HG03097 (cell line): ENCODE results near the gene ZSCAN10.
"Not testable (repeated sequence)": the region's sequence is repeated elsewhere in the genome, so short reads cannot be mapped to it uniquely, and the experiment has no call there.

Experiments used
- ATAC-seq: cut with Tn5 transposase; IDR thresholded peaks from one replicate; pipeline ENCODE4 v1.9.1; 2021; ENCODE audit not compliant: unreplicated experiment, low FRiP score

Gene ZSCAN10

GRCh38 chr16:3098459-3099394 lies at the start of gene ZSCAN10:
Gene ZSCAN10 (minus strand): TSS chr16:3099294. CDS start chr16:3092937, 6,357 bp downstream.
- ATAC-seq: no peak

DNA sequence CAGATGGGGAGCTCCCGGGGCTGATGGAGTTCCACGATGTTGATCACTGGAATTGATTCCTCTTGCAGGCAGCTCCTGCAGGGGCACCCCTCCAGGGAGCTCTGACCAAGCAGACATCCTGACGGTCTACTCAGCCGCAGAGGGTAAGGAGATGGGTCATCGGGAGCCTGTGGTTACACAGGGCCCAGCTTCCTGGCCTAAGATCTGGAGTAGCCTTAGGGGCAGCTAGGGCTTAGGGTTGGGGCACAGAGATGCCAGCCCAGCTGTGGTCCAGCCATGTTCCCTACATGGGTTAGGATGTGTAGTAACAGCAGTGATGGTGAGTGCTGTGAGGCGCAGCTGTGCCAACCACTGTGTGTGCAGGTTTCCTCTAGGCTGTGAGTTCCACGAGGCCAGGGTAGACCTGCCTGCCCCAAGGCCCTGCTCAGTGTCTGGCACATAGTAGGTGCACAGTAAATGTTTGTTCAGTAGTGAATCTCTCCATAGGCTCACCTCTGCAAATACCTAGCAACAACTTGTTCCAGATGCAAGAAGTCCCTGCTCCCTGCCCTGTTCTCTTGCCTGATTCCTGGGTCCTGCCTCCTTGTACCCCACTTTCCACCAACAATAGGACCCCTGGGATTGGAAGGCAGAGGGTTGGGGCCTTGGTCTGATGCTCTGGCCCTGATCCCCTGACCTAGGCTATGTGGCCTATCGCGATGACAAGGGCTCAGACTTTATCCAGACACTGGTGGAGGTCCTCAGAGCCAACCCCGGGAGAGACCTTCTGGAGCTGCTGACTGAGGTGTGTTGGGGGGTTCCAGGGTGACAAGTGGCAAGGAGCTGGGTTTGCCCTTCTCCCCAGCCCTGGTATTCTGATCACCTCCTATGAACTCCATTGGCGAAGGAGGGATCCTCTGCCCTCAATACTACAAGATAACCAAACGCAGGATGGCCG lies 49.4 kb upstream of the ZSCAN10 start:
- no peak for ATAC-seq

GRCh38 chr16:3147757-3148104 lies 48.6 kb upstream of the ZSCAN10 start:
- ATAC-seq: no peak

DNA sequence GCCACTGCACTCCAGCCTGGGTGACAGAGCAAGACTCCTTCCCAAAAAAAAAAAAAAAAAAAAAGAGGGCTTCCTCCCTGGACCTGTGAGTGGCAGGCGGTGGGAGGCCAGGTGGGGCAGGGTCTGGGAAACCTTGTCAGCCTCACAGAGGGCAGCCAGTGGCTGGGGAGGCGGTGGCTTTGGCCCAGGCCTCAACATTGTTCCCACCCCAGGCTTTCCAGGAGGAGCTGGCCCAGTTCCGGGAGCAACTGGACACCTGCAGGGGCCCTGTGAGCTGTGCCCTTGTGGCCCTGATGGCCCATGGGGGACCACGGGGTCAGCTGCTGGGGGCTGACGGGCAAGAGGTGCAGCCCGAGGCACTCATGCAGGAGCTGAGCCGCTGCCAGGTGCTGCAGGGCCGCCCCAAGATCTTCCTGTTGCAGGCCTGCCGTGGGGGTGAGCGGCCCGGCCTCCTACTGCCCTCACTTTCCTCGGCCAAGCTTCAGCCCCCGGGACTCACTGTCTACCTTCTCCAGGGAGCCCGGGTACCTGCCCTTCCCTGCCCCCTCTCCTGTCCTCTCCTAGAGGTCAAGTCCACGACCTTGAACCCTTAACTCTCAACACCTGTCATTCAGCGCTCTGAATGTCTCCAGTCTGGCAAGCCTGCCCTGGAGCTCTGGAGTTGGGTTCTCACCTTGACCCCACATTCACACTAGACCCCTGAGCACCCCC lies 48.1 kb upstream of the ZSCAN10 start:
- no peak for ATAC-seq

DNA sequence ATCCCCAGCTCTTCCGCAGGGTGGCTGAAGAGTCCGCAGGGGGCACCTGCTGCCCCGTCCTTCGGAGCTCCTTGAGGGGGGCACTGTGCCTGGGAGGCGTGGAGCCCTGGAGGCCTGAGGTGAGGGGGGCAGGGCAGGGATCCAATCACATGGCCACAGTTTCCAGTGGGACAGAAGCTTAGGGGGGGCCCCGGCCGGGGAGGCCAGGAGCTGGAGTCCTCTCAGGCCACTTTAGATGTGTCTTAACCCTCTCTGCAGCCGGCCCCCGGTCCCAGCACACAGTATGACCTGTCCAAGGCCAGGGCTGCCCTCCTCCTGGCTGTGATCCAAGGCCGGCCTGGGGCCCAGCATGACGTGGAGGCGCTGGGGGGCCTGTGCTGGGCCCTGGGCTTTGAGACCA lies 46.6 kb upstream of the ZSCAN10 start:
- no peak for ATAC-seq

DNA sequence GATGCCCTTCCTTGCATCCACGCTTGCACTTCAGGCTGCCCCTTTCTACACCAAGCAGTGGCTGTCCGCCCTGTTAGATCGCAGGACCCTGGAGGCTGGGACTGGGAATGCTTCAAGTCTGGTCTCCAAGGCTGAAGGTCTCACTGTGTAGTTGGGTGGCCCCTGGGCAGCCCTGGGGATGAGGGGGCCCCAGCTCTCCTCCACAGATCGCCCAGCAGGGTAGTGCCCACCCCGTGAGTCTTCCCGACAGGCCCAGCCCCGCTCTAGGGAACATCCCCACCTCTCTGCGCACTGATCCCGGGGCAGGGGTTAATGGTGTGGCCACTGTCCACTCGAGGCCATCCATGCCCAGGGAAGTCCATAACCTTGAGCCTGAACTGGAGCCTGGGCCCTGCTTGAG lies 46.1 kb upstream of the ZSCAN10 start:
- no peak for ATAC-seq

GRCh38 chr16:3144321-3144983 lies 45.4 kb upstream of the ZSCAN10 start:
- ATAC-seq: no peak

GRCh38 chr16:3143598-3144320 lies 44.7 kb upstream of the ZSCAN10 start:
- no peak for ATAC-seq

- no peak for ATAC-seq
Measured at GRCh38 chr16:3143189-3143588, 44.1 kb upstream of the ZSCAN10 start.

GRCh38 chr16:3142770-3143169 lies 43.7 kb upstream of the ZSCAN10 start:
- ATAC-seq: no peak

DNA sequence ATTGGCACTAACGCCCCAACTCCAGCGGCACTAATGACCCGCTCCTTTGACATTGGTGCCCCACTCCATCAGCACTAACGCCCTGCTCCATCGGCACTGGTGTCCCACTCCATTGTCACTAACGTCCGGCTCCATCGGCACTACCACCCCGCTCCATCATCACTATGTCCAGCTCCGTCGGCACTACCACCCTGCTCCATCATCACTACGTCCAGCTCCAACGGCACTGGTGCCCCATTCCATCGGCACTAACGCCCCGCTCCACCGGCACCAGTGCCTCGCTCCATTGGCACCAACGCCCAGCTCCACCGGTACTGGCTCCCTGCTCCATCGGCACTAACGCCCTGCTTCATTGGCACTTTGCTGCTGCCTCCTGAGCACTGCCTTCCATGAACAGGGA lies 43.2 kb upstream of the ZSCAN10 start:
- ATAC-seq: no peak

GRCh38 chr16:3141781-3142311 lies 42.8 kb upstream of the ZSCAN10 start:
- ATAC-seq: no peak

GRCh38 chr16:3140603-3141427 lies 41.7 kb upstream of the ZSCAN10 start:
- no peak for ATAC-seq

DNA sequence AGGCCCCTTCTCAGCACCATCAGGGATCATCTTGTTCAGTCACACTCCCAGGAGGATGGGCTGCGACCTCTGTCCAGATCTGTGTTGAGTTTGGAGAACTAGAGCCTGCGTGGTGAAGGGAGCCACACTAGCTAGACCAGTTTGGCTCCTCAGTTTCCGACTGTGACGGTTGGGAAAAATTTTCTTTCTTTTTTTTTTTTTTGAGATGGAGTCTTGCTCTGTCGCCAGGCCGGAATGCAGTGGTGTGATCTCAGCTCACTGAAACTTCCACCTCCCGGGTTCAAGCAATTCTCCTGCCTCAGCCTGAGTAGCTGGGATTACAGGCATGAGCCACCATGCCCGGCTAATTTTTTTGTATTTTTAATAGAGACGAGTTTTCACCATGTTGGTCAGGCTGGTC lies 40.5 kb upstream of the ZSCAN10 start:
- not testable (repeated sequence) for ATAC-seq

DNA sequence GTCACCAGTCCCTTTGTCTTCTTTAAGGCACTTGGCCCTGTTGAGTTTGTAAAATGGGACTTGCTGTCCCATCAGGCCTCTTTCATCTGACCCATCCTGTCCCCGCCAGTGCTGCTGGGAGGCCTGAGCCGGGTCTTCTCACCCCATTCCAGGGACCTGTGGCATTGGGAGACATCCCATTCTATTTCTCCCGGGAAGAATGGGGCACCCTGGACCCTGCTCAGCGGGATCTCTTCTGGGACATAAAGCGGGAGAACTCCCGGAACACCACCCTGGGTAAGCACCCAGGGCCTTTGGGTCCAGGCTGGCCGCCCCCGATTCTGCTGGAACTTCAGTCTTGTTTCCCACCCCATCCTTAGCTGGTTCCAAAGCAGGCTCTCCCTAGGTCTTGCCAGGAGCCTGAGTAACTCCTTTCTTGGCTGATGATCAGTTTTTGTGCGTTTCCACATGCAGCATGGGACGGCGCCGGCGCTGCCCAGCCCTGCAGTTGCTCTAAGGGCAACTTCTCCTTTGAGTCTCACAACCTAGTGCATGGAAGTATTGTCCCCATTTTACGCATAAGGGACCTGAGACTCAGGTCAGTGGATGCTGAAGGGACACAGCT lies 39.8 kb upstream of the ZSCAN10 start:
- ATAC-seq: no peak

GRCh38 chr16:3138342-3138741 lies 39.2 kb upstream of the ZSCAN10 start:
- ATAC-seq: no peak

GRCh38 chr16:3137267-3137666 lies 38.2 kb upstream of the ZSCAN10 start:
- no peak for ATAC-seq

GRCh38 chr16:3135126-3135715 lies 36.1 kb upstream of the ZSCAN10 start:
- peak; percentile 21 for ATAC-seq
